SK-N-SH (cell line): Measurements from ENCODE around the gene PIKFYVE. TPM values are rescaled to one million over a fixed set of nuclear protein-coding genes. Genes with fewer than 3 reads are reported as not detected.

ENCODE experiments used
- CTCF ChIA-PET: fragments of 300-600, 350-600 bp; formaldehyde crosslinking; extraction: SDS; loops from one replicate; lab custom pipeline; 2021; lab: Yijun Ruan, JAX
- POLR2A ChIA-PET: fragments of 350-600 bp; sonication (Branson Sonifier 250); formaldehyde crosslinking; extraction: SDS; loops from one replicate; lab custom pipeline; 2020; ENCODE audit warnings: antibody characterized with exemption, inconsistent platforms; lab: Yijun Ruan, JAX
- DNase-seq: peaks from one replicate; pipeline ENCODE4 v3.0.0; 2012
- H2AFZ ChIP-seq: fragments of 200-600 bp; sonication (generic); 2 replicates; pipeline ENCODE4 v1.8.1; 2016; ENCODE audit warnings: antibody characterized with exemption, mild to moderate bottlenecking, low read depth
- H3F3A ChIP-seq: fragments of 200-600 bp; sonication (generic); replicated peaks from 2 replicates; pipeline ENCODE3; 2016; ENCODE audit warnings: antibody characterized with exemption, mild to moderate bottlenecking; ENCODE audit not compliant: insufficient read depth
- H3K27ac ChIP-seq, 2 experiments: fragments of 200-500 bp in 1 of 2; fragments of 200-600 bp in 1 of 2; sonication (Bioruptor generic) in 1 of 2; sonication (generic), shearing (Covaris generic) in 1 of 2; 2 replicates each; pipeline versions ENCODE4 v1.5.1 to v1.6.1; 2014 to 2016; ENCODE audit warnings: low read depth in 2 of 2, inconsistent platforms in 1 of 2, low read length in 1 of 2, mild to moderate bottlenecking in 1 of 2, mixed read lengths in 1 of 2
- H3K27me3 ChIP-seq: fragments of 200-600 bp; sonication (generic), shearing (Covaris generic); 2 replicates; pipeline ENCODE4 v1.6.1; 2016; ENCODE audit warnings: mixed run types; ENCODE audit not compliant: insufficient read depth
- H3K36me3 ChIP-seq, 2 experiments: fragments of 200-500 bp in 1 of 2; fragments of 200-600 bp in 1 of 2; sonication (Bioruptor generic) in 1 of 2; sonication (generic) in 1 of 2; replicated peaks in 1 of 2; 2 replicates each; pipeline versions ENCODE3 to v1.5.1; 2014 to 2016; ENCODE audit warnings: low read length in 1 of 2, mild to moderate bottlenecking in 1 of 2; ENCODE audit not compliant: insufficient read depth in 2 of 2, control insufficient read depth in 1 of 2
- H3K4me1 ChIP-seq, 2 experiments: fragments of 200-500 bp in 1 of 2; fragments of 200-600 bp in 1 of 2; sonication (Bioruptor generic) in 1 of 2; sonication (generic), shearing (Covaris generic) in 1 of 2; 2 replicates each; pipeline versions ENCODE4 v1.5.1 to v1.6.1; 2014 to 2016; ENCODE audit warnings: low read depth in 1 of 2, low read length in 1 of 2, mixed run types in 1 of 2; ENCODE audit not compliant: insufficient read depth in 2 of 2, control insufficient read depth in 1 of 2
- H3K4me2 ChIP-seq: fragments of 200-600 bp; sonication (generic), shearing (Covaris generic); 2 replicates; pipeline ENCODE4 v1.6.1; 2017; ENCODE audit warnings: mixed run types
- H3K4me3 ChIP-seq, 2 experiments: fragments of 200-500 bp in 1 of 2; fragments of 200-600 bp in 1 of 2; sonication (Bioruptor generic) in 1 of 2; sonication (generic), shearing (Covaris generic) in 1 of 2; 2 replicates each; pipeline versions ENCODE4 v1.5.1 to v1.8.1; 2014 to 2016; ENCODE audit warnings: low read depth in 2 of 2, inconsistent platforms in 1 of 2, low read length in 1 of 2, mild to moderate bottlenecking in 1 of 2, mixed read lengths in 1 of 2, moderate library complexity in 1 of 2
- H3K79me2 ChIP-seq: fragments of 200-600 bp; sonication (generic); 2 replicates; pipeline ENCODE4 v1.8.1; 2017; ENCODE audit warnings: mild to moderate bottlenecking; ENCODE audit not compliant: insufficient read depth
- H3K9ac ChIP-seq: fragments of 200-600 bp; sonication (generic); 2 replicates; pipeline ENCODE4 v1.6.1; 2017; ENCODE audit warnings: mixed run types
- H3K9me2 ChIP-seq: fragments of 200-600 bp; sonication (generic); 2 replicates; pipeline ENCODE4 v1.6.1; 2017; ENCODE audit warnings: mixed run types
- H3K9me3 ChIP-seq: fragments of 200-600 bp; sonication (generic); 2 replicates; pipeline ENCODE4 v1.6.1; 2017; ENCODE audit warnings: mixed run types, mild to moderate bottlenecking, moderate library complexity
- H4K20me1 ChIP-seq: fragments of 200-600 bp; sonication (generic); 2 replicates; pipeline ENCODE4 v1.6.1; 2017; ENCODE audit warnings: mild to moderate bottlenecking, mixed run types; ENCODE audit not compliant: insufficient read depth
- EZH2phosphoT487 ChIP-seq: fragments of 200-600 bp; sonication (generic); IDR thresholded peaks from 2 replicates; pipeline ENCODE4 v1.6.1; 2017; ENCODE audit warnings: low read depth, mixed run types, mild to moderate bottlenecking, antibody characterized with exemption, moderate library complexity, borderline replicate concordance
- FOSL2 ChIP-seq: IDR thresholded peaks from 2 replicates; pipeline ENCODE4 v1.4.0; 2012; ENCODE audit warnings: low read depth, mild to moderate bottlenecking, moderate library complexity, borderline replicate concordance
- FOXJ3 ChIP-seq: sonication (generic); formaldehyde crosslinking; IDR thresholded peaks from 2 replicates; pipeline ENCODE4 v1.5.1; 2020; ENCODE audit warnings: mild to moderate bottlenecking, missing genetic modification reagents
- FOXM1 ChIP-seq: IDR thresholded peaks from 2 replicates; pipeline ENCODE4 v1.4.0; 2012; ENCODE audit warnings: low read depth, mild to moderate bottlenecking
- GATA2 ChIP-seq: sonication (generic); formaldehyde crosslinking; IDR thresholded peaks from 2 replicates; pipeline ENCODE4 v1.5.0; 2020; ENCODE audit warnings: mild to moderate bottlenecking, missing genetic modification reagents
- JUND ChIP-seq: IDR thresholded peaks from 2 replicates; pipeline ENCODE4 v1.4.0; 2012
- MAX ChIP-seq: IDR thresholded peaks from 2 replicates; pipeline ENCODE4 v1.4.0; 2012; ENCODE audit warnings: low read depth
- NFIC ChIP-seq: IDR thresholded peaks from 2 replicates; pipeline ENCODE4 v1.4.0; 2012; ENCODE audit warnings: borderline replicate concordance
- RCOR1 ChIP-seq: fragments of 150-350 bp; IDR thresholded peaks from 2 replicates; pipeline ENCODE4 v1.6.1; 2017; ENCODE audit warnings: antibody characterized with exemption, low read length
- RFX5 ChIP-seq: IDR thresholded peaks from 2 replicates; pipeline ENCODE4 v1.6.1; 2012; ENCODE audit warnings: mild to moderate bottlenecking, improper control_type of control experiment, low read length
- RXRA ChIP-seq: IDR thresholded peaks from 2 replicates; pipeline ENCODE4 v1.4.0; 2012; ENCODE audit warnings: low read depth, mild to moderate bottlenecking, borderline replicate concordance
- SIN3A ChIP-seq: IDR thresholded peaks from 2 replicates; pipeline ENCODE4 v1.6.1; 2012; ENCODE audit warnings: low read depth, mild to moderate bottlenecking, low read length, moderate library complexity, borderline replicate concordance
- TEAD4 ChIP-seq: IDR thresholded peaks from 2 replicates; pipeline ENCODE4 v1.4.0; 2012; ENCODE audit warnings: mild to moderate bottlenecking, borderline replicate concordance; ENCODE audit not compliant: insufficient read depth
- ZBTB33 ChIP-seq: IDR thresholded peaks from 2 replicates; pipeline ENCODE4 v1.4.0; 2012; ENCODE audit warnings: low read depth, borderline replicate concordance
- WGBS: methylation state at CpG from one replicate; pipeline ENCODE4 v1.1.6; 2017; ENCODE audit warnings: low lambda C conversion rate; 5-methylcytosine and 5-hydroxymethylcytosine counted together
- polyA plus RNA-seq, 3 experiments: library from polyadenylated mRNA; depleted of rRNA; stranded (reverse); fragments of >200 nt; gene quantifications; 2 replicates each; pipeline ENCODE4 v1.2.3, GENCODE V29; 2012
- TF ChIP-seq, protein P1 (sequence below): IDR thresholded peaks from 2 replicates; pipeline ENCODE4 v1.4.0; 2012; ENCODE audit warnings: low read depth, borderline replicate concordance
- TF ChIP-seq, protein P2 (sequence below): IDR thresholded peaks from 2 replicates; pipeline ENCODE4 v1.6.1; 2012; ENCODE audit warnings: mild to moderate bottlenecking, low read depth, low read length, moderate library complexity

Gene PIKFYVE
- polyA plus RNA-seq, 1 of the 3 experiments (the other 2 are of a cell fraction) = 7.0 TPM

GRCh38 chr2:208280234-208280633 is 14.2 kb downstream of the PIKFYVE start:
- Histone ChIP-seq H3K27me3 (no peaks in the 10 kb centered on the region), H3K4me3 (no peak overlapping the region), H3K9me3 (no peaks in the 10 kb centered on the region), H3K4me1 (no peaks in the 10 kb centered on the region), H3K36me3 (peaks cover 70% of the 10 kb centered on the region in 2 experiments), H4K20me1 (no peaks in the 10 kb centered on the region), H3K79me2 (peaks cover 37% of the 10 kb centered on the region), H3K9me2 (no peaks in the 10 kb centered on the region), H3K9ac (no peak overlapping the region), H3F3A (no peaks in the 10 kb centered on the region), H2AFZ (no peak overlapping the region), H3K27ac (no peak overlapping the region), H3K4me2 (no peak overlapping the region)
- whole genome bisulfite sequencing = 100% methylated on average over 2 of the region's 2 CpGs
- no peak for DNase-seq
- no peak for TF ChIP-seq NFIC
- TF ChIP-seq, protein P1, sequence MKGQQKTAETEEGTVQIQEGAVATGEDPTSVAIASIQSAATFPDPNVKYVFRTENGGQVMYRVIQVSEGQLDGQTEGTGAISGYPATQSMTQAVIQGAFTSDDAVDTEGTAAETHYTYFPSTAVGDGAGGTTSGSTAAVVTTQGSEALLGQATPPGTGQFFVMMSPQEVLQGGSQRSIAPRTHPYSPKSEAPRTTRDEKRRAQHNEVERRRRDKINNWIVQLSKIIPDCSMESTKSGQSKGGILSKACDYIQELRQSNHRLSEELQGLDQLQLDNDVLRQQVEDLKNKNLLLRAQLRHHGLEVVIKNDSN = no peak
- TF ChIP-seq GATA2 (CRISPR knock-in tag) = no peak
- no peak for TF ChIP-seq RXRA
- ChIA-PET CTCF (no interaction called here), POLR2A (no interaction called here)

DNA sequence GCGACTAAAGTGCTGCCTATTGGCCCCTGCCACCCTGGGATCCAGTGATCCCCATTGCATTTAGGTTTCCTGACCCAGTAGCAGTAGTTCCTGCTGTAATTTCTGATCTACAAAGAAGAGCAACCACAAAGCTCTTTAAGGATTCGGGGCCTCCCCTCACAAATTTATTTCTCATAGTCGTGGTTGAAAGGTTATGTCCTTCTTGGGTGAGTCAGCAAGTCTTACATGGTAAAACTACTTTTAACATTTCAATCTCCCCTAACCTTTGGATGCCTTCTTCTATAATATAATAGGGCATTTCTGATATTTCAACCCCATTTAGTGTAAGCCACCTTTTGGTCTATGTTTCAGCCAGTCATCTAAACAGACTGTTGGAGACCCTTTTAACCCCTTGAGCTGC is 14.9 kb downstream of the PIKFYVE start:
- H3F3A ChIP-seq = no peaks in the 10 kb centered on the region
- no peak overlapping the region for H3K4me2 ChIP-seq
- POLR2A ChIA-PET = no interaction called here
- peaks cover 36% of the 10 kb centered on the region for H3K79me2 ChIP-seq
- no peaks in the 10 kb centered on the region for H3K27me3 ChIP-seq
- no peak overlapping the region for H2AFZ ChIP-seq
- no peak overlapping the region for H3K4me3 ChIP-seq
- H3K9me3 ChIP-seq = no peaks in the 10 kb centered on the region
- peaks cover 70% of the 10 kb centered on the region in 2 experiments for H3K36me3 ChIP-seq
- no peak overlapping the region for H3K27ac ChIP-seq
- DNase-seq = no peak
- WGBS = 85% methylated on average over 3 of the region's 3 CpGs
- TF ChIP-seq SIN3A (no peak), MAX (no peak)
- no peaks in the 10 kb centered on the region for H3K4me1 ChIP-seq
- CTCF ChIA-PET = interaction anchor here (1.3 kb wide), 1 partner anchor 26 kb away, joined by 3 read pairs; the partner anchor contains the start of gene IDH1
- H4K20me1 ChIP-seq = no peaks in the 10 kb centered on the region
- H3K9me2 ChIP-seq = no peaks in the 10 kb centered on the region
- no peak overlapping the region for H3K9ac ChIP-seq

DNA sequence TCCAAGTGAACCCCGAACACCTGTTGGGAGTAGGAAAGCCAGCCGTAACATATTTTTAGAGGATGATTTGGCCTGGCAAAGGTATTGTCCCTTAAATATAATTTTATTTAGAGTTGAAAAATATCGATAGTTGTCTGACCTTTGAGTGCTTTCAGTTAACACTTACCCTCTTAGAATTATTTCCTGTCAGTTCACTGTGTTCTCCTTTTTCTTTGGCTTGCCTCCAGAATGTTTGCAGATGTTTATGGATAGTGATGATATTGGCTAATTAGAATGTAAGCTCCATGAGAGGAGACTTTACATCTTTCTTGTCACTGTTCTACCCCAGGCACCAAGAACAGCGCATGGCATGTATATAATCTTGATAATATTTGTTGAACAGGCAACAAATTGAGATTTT is 19.8 kb downstream of the PIKFYVE start:
- H2AFZ ChIP-seq = no peak overlapping the region
- H3F3A ChIP-seq = peaks cover 3% of the 10 kb centered on the region
- H3K36me3 ChIP-seq = peaks cover 60 to 73% of the 10 kb centered on the region in 2 experiments
- ChIA-PET POLR2A (no interaction called here), CTCF (no interaction called here)
- H3K9ac ChIP-seq = no peak overlapping the region
- no peak for DNase-seq
- H3K9me2 ChIP-seq = no peaks in the 10 kb centered on the region
- no peaks in the 10 kb centered on the region for H3K4me1 ChIP-seq
- peaks cover 29% of the 10 kb centered on the region for H3K79me2 ChIP-seq
- H3K27me3 ChIP-seq = no peaks in the 10 kb centered on the region
- no peak overlapping the region for H3K4me3 ChIP-seq
- 96% methylated on average over 4 of the region's 4 CpGs for WGBS
- no peak overlapping the region for H3K4me2 ChIP-seq
- H4K20me1 ChIP-seq = no peaks in the 10 kb centered on the region
- 0 out of 2 replicates have a peak, but pooled peaks cover 5% of the 10 kb centered on the region for H3K9me3 ChIP-seq
- no peak overlapping the region for H3K27ac ChIP-seq
- TF ChIP-seq EZH2phosphoT487 (no peak), RCOR1 (no peak), FOXJ3 (CRISPR knock-in tag) (no peak), FOSL2 (no peak), JUND (no peak), SIN3A (no peak), GATA2 (CRISPR knock-in tag) (no peak), FOXM1 (no peak), TEAD4 (no peak), ZBTB33 (no peak), RFX5 (no peak)
- TF ChIP-seq, protein P2, sequence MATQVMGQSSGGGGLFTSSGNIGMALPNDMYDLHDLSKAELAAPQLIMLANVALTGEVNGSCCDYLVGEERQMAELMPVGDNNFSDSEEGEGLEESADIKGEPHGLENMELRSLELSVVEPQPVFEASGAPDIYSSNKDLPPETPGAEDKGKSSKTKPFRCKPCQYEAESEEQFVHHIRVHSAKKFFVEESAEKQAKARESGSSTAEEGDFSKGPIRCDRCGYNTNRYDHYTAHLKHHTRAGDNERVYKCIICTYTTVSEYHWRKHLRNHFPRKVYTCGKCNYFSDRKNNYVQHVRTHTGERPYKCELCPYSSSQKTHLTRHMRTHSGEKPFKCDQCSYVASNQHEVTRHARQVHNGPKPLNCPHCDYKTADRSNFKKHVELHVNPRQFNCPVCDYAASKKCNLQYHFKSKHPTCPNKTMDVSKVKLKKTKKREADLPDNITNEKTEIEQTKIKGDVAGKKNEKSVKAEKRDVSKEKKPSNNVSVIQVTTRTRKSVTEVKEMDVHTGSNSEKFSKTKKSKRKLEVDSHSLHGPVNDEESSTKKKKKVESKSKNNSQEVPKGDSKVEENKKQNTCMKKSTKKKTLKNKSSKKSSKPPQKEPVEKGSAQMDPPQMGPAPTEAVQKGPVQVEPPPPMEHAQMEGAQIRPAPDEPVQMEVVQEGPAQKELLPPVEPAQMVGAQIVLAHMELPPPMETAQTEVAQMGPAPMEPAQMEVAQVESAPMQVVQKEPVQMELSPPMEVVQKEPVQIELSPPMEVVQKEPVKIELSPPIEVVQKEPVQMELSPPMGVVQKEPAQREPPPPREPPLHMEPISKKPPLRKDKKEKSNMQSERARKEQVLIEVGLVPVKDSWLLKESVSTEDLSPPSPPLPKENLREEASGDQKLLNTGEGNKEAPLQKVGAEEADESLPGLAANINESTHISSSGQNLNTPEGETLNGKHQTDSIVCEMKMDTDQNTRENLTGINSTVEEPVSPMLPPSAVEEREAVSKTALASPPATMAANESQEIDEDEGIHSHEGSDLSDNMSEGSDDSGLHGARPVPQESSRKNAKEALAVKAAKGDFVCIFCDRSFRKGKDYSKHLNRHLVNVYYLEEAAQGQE = no peak
